Measurements from ENCODE around the gene KRT6C.
A peak's percentile ranks its signal among the peaks of the same experiment; 100 is the strongest.
"Not testable (repeated sequence)": the region's sequence is repeated elsewhere in the genome, so short reads cannot be mapped to it uniquely, and the experiment has no call there.

The KRT6C gene

GRCh38 chr12:52501490-52501889, 27.9 kb upstream of the KRT6C start:
- POLR2A ChIA-PET: no interaction called here
- CTCF ChIA-PET: no interaction called here
- TF ChIP-seq CTCF (IDR thresholded peaks at IDR 0.05; ENCODE audit: insufficient read depth, low read length, missing control alignments): no peak
- DNase-seq (ENCODE audit: low read depth, low spot score): no peak
- H3K4me3 ChIP-seq (ENCODE audit: low read depth, low read length): no peak overlapping the region

- H3K4me3 ChIP-seq (ENCODE audit: low read depth, low read length); POLR2A ChIA-PET; DNase-seq (ENCODE audit: low read depth, low spot score): not testable (repeated sequence)
- CTCF ChIA-PET: interaction anchor here (0.7 to 1.6 kb wide), 5 partner anchors 9 to 368 kb away, joined by 3 to 9 read pairs (median 3); no protein-coding TSS in a partner anchor
Observed at GRCh38 chr12:52500574-52500973, 27.0 kb upstream of the KRT6C start.

GRCh38 chr12:52499806-52500560, 26.4 kb upstream of the KRT6C start:
- POLR2A ChIA-PET: no interaction called here
- no peak overlapping the region for H3K4me3 ChIP-seq (ENCODE audit: low read depth, low read length)
- CTCF ChIA-PET: interaction anchor here (0.7 to 1.6 kb wide), 6 partner anchors 10 to 380 kb away, joined by 3 to 9 read pairs (median 3); no protein-coding TSS in a partner anchor
- TF ChIP-seq CTCF (IDR thresholded peaks at IDR 0.05; ENCODE audit: insufficient read depth, low read length, missing control alignments): no peak
- no peak for DNase-seq (ENCODE audit: low read depth, low spot score)

- ChIA-PET POLR2A (no interaction called here), CTCF (interaction anchor here (1.0 to 1.3 kb wide), 2 partner anchors 126 to 381 kb away, joined by 3 to 9 read pairs; no protein-coding TSS in a partner anchor)
- no peak overlapping the region for H3K4me3 ChIP-seq (ENCODE audit: low read depth, low read length)
- no peak for DNase-seq (ENCODE audit: low read depth, low spot score)
- TF ChIP-seq CTCF (IDR thresholded peaks at IDR 0.05; ENCODE audit: insufficient read depth, low read length, missing control alignments): no peak
Observed at GRCh38 chr12:52498946-52499345, 25.3 kb upstream of the KRT6C start.

- H3K4me3 ChIP-seq (ENCODE audit: low read depth, low read length): no peak overlapping the region
- no peak for DNase-seq (ENCODE audit: low read depth, low spot score)
- POLR2A ChIA-PET: no interaction called here
- CTCF ChIA-PET: interaction anchor here (1.7 kb wide), 1 partner anchor 9 kb away, joined by 11 read pairs; no protein-coding TSS in a partner anchor
- TF ChIP-seq CTCF (IDR thresholded peaks at IDR 0.05; ENCODE audit: insufficient read depth, low read length, missing control alignments): no peak
Observed at GRCh38 chr12:52497975-52498374, 24.4 kb upstream of the KRT6C start.

GRCh38 chr12:52496590-52497071, 23.0 kb upstream of the KRT6C start:
- peak; percentile 36 for DNase-seq (ENCODE audit: low read depth, low spot score)
- no peak for TF ChIP-seq CTCF (IDR thresholded peaks at IDR 0.05; ENCODE audit: insufficient read depth, low read length, missing control alignments)
- H3K4me3 ChIP-seq (ENCODE audit: low read depth, low read length): no peak overlapping the region
- POLR2A ChIA-PET: no interaction called here
- CTCF ChIA-PET: interaction anchor here (1.2 to 1.7 kb wide), 4 partner anchors 10 to 388 kb away, joined by 3 to 11 read pairs (median 4); no protein-coding TSS in a partner anchor
